ENCODE results near the gene KIF21B. TPM values are rescaled to one million over a fixed set of nuclear protein-coding genes. Genes with fewer than 3 reads are reported as not detected.

Gene KIF21B
- total and polyA plus RNA-seq, 9 of the 15 experiments (the other 6 are each of a cell fraction or from before 2014, with no cell fraction given), result 0.46 to 13.4 (median 5.9) TPM

DNA sequence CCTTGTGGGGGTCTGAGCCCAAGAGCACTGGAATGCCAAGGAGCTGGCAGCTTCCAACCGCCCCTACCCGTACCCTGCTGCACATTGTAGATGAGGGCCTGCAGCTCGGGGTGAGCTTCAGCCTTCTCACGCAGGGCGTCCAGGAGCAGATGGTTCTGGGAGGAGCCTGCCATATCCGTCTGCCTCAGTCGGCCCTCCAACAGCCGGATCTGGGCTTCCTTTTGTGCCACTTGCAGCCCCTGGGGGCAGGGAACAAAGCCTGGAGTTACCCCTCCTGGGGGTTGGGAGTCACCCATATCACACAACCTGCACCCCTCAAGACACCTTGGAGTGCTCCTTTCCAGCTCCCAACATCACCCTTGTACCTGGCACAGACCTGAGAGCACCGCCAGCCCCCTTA lies 34.8 kb downstream of the KIF21B start:
- no peak overlapping the region for H3K4me2 ChIP-seq (ENCODE audit: insufficient read depth, low read length)
- H3K36me3 ChIP-seq (ENCODE audit: control insufficient read depth, insufficient read depth, low read length), result peaks cover 2% of the 10 kb centered on the region; the same call in 1 of the 3 replicates
- H3K27me3 ChIP-seq (ENCODE audit: control insufficient read depth in 2 of 2, insufficient read depth in 2 of 2, low read length in 2 of 2), result no peaks in the 10 kb centered on the region
- in situ Hi-C loops (cut with MboI), result no loop called here
- no peak overlapping the region for H2AFZ ChIP-seq (ENCODE audit: low read depth, low read length)
- ATAC-seq, result no peak
- H3K9me1 ChIP-seq (ENCODE audit: control insufficient read depth, insufficient read depth, low read length), result no peaks in the 10 kb centered on the region
- no peak overlapping the region for H3K27ac ChIP-seq (ENCODE audit: extremely low read depth, low read depth, low read length)
- H3K4me3 ChIP-seq, result no peak overlapping the region
- WGBS (ENCODE audit: insufficient coverage, low coverage, missing lambda C conversion rate), result 67% methylated on average over 9 of the region's 9 CpGs
- BruUV-seq (replicated peaks), result no TSS peak
- no peak for DNase-seq (ENCODE audit: extremely low read depth in 1 of 4, low spot score in 3 of 4)
- H3K9ac ChIP-seq (ENCODE audit: insufficient read depth in 1 of 2, low read depth in 2 of 2, low read length in 2 of 2), result no peak overlapping the region
- no peaks in the 10 kb centered on the region for H3K79me2 ChIP-seq (ENCODE audit: control insufficient read depth, insufficient read depth, low read length)
- CTCF ChIA-PET (ENCODE audit: low intra/inter-chr PET ratio), result no interaction called here
- intact Hi-C loops (cut with micrococcal nuclease), result no loop called here
- H4K20me1 ChIP-seq (replicated peaks; ENCODE audit: control insufficient read depth, insufficient read depth, low read length), result 0 out of 2 replicates have a peak, but pooled peaks cover 2% of the 10 kb centered on the region
- no peaks in the 10 kb centered on the region for H3K9me3 ChIP-seq (replicated peaks; ENCODE audit: control insufficient read depth, insufficient read depth, low read depth, low read length)
- POLR2A ChIA-PET, result interaction anchor here (2.1 kb wide), 1 partner anchor 13 kb away, joined by 6 read pairs; no protein-coding TSS in a partner anchor
- FAIRE-seq, result no peak
- H3K4me1 ChIP-seq (replicated peaks in 1 of 2; ENCODE audit: control insufficient read depth in 2 of 2, insufficient read depth in 2 of 2, low read length in 2 of 2), result peaks cover 0 to 10% of the 10 kb centered on the region in 2 experiments; a peak in 1 of 5 replicates
- TF ChIP-seq, protein P1, sequence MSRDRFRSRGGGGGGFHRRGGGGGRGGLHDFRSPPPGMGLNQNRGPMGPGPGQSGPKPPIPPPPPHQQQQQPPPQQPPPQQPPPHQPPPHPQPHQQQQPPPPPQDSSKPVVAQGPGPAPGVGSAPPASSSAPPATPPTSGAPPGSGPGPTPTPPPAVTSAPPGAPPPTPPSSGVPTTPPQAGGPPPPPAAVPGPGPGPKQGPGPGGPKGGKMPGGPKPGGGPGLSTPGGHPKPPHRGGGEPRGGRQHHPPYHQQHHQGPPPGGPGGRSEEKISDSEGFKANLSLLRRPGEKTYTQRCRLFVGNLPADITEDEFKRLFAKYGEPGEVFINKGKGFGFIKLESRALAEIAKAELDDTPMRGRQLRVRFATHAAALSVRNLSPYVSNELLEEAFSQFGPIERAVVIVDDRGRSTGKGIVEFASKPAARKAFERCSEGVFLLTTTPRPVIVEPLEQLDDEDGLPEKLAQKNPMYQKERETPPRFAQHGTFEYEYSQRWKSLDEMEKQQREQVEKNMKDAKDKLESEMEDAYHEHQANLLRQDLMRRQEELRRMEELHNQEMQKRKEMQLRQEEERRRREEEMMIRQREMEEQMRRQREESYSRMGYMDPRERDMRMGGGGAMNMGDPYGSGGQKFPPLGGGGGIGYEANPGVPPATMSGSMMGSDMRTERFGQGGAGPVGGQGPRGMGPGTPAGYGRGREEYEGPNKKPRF (IDR thresholded peaks at IDR 0.05; ENCODE audit: low read depth, low read length), result no peak
- TF ChIP-seq, protein P2, sequence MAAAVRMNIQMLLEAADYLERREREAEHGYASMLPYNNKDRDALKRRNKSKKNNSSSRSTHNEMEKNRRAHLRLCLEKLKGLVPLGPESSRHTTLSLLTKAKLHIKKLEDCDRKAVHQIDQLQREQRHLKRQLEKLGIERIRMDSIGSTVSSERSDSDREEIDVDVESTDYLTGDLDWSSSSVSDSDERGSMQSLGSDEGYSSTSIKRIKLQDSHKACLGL (CRISPR knock-in tag; IDR thresholded peaks at IDR 0.05; ENCODE audit: borderline replicate concordance, poor library complexity, severe bottlenecking), result no peak
- TF ChIP-seq ZNF184 (CRISPR knock-in tag; IDR thresholded peaks at IDR 0.05) (no peak), RBFOX2 (IDR thresholded peaks at IDR 0.05; ENCODE audit: low read depth, low read length) (no peak), IRF2 (CRISPR knock-in tag; IDR thresholded peaks at IDR 0.05) (no peak), TOE1 (IDR thresholded peaks at IDR 0.05; ENCODE audit: borderline replicate concordance) (no peak), TOE1 (CRISPR knock-in tag; IDR thresholded peaks at IDR 0.05; ENCODE audit: borderline replicate concordance, low read depth) (no peak), OTX1 (CRISPR knock-in tag; IDR thresholded peaks at IDR 0.05) (no peak), SAFB (IDR thresholded peaks at IDR 0.05; ENCODE audit: borderline replicate concordance, low read depth, low read length) (no peak), NFIX (CRISPR knock-in tag; IDR thresholded peaks at IDR 0.05; ENCODE audit: low read depth) (no peak), NELFE (IDR thresholded peaks at IDR 0.05; ENCODE audit: insufficient read depth, insufficient read length) (no peak)
- TF ChIP-seq, protein P3, sequence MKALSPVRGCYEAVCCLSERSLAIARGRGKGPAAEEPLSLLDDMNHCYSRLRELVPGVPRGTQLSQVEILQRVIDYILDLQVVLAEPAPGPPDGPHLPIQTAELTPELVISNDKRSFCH (CRISPR knock-in tag; IDR thresholded peaks at IDR 0.05), result no peak
- TF ChIP-seq, protein P3 (tag; IDR thresholded peaks at IDR 0.05), result no peak
- TF ChIP-seq, protein P4, sequence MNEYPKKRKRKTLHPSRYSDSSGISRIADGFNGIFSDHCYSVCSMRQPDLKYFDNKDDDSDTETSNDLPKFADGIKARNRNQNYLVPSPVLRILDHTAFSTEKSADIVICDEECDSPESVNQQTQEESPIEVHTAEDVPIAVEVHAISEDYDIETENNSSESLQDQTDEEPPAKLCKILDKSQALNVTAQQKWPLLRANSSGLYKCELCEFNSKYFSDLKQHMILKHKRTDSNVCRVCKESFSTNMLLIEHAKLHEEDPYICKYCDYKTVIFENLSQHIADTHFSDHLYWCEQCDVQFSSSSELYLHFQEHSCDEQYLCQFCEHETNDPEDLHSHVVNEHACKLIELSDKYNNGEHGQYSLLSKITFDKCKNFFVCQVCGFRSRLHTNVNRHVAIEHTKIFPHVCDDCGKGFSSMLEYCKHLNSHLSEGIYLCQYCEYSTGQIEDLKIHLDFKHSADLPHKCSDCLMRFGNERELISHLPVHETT (CRISPR knock-in tag; conservative IDR thresholded peaks at IDR 0.05 in 1 of 2, IDR thresholded peaks at IDR 0.05 in 1 of 2), result no peak
- TF ChIP-seq, protein P5, sequence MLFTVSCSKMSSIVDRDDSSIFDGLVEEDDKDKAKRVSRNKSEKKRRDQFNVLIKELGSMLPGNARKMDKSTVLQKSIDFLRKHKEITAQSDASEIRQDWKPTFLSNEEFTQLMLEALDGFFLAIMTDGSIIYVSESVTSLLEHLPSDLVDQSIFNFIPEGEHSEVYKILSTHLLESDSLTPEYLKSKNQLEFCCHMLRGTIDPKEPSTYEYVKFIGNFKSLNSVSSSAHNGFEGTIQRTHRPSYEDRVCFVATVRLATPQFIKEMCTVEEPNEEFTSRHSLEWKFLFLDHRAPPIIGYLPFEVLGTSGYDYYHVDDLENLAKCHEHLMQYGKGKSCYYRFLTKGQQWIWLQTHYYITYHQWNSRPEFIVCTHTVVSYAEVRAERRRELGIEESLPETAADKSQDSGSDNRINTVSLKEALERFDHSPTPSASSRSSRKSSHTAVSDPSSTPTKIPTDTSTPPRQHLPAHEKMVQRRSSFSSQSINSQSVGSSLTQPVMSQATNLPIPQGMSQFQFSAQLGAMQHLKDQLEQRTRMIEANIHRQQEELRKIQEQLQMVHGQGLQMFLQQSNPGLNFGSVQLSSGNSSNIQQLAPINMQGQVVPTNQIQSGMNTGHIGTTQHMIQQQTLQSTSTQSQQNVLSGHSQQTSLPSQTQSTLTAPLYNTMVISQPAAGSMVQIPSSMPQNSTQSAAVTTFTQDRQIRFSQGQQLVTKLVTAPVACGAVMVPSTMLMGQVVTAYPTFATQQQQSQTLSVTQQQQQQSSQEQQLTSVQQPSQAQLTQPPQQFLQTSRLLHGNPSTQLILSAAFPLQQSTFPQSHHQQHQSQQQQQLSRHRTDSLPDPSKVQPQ (CRISPR knock-in tag; IDR thresholded peaks at IDR 0.05; ENCODE audit: borderline replicate concordance), result no peak
